Left lung (tissue), 10 donors: ENCODE measurements around the gene BMERB1. TPM values are rescaled to one million over a fixed set of nuclear protein-coding genes. Genes with fewer than 3 reads are reported as not detected.
"Not testable (repeated sequence)": the region's sequence is repeated elsewhere in the genome, so short reads cannot be mapped to it uniquely, and the experiment has no call there.

ENCODE experiments used
- ATAC-seq: fragments of 200-7000 bp; cut with Tn5 transposase; one replicate; pipeline ENCODE4 v1.9.1; 2020; ENCODE audit warnings: moderate library complexity
- DNase-seq, 4 donors: peaks; one replicate each; pipeline ENCODE4 v3.0.0-alpha.2; 2013 to 2020
- H3K27ac ChIP-seq, 2 donors: fragments of 200-600 bp; sonication (generic) in 1 of 2; one replicate each; pipeline versions ENCODE4 v1.5.0 to v1.8.0; 2020 to 2021
- H3K27me3 ChIP-seq, 2 donors: fragments of 200-600 bp; sonication (generic) in 1 of 2; one replicate each; pipeline versions ENCODE4 v1.5.0 to v1.8.0; 2020 to 2021
- H3K36me3 ChIP-seq, 2 donors: fragments of 200-600 bp; sonication (generic) in 1 of 2; one replicate each; pipeline versions ENCODE4 v1.5.0 to v1.8.0; 2020 to 2021
- H3K4me1 ChIP-seq, 2 donors: fragments of 200-600 bp; one replicate each; pipeline ENCODE4 v1.8.0; 2021
- H3K4me3 ChIP-seq, 2 donors: fragments of 200-600 bp; sonication (generic) in 1 of 2; one replicate each; pipeline versions ENCODE4 v1.5.0 to v1.8.0; 2020 to 2021; ENCODE audit warnings: mild to moderate bottlenecking in 1 of 2
- H3K9me3 ChIP-seq, 2 donors: fragments of 200-600 bp; sonication (generic) in 1 of 2; one replicate each; pipeline versions ENCODE4 v1.5.0 to v1.8.0; 2020 to 2021
- CTCF ChIP-seq, 2 donors: fragments of 200-600 bp; sonication (generic) in 1 of 2; IDR thresholded peaks; one replicate each; pipeline versions ENCODE4 v1.5.0 to v1.8.0; 2021; ENCODE audit warnings: antibody characterized with exemption in 2 of 2
- intact Hi-C, 2 donors: fragments of 100-400 bp; cut with DNase I; formaldehyde crosslinking; loops; one replicate each; pipeline versions ENCODE4 v1.11.2 to v1.14.2; 2022
- polyA plus RNA-seq, 6 donors: library from polyadenylated mRNA; unstranded; fragments of 120-200 nt; gene quantifications; one replicate each; pipeline ENCODE4 v1.2.1, GENCODE V29; 2013; ENCODE audit not compliant: insufficient read length in 6 of 6
- total RNA-seq, 2 donors: library from RNA; stranded (reverse); fragmentation: NEBNext Ultra II Directional; extraction: Animal tissue kit (Norgen Biotek cat#: 25700); gene quantifications; one replicate each; pipeline ENCODE4 v1.2.1, GENCODE V29; 2021
- donor health status: DM: no; HTN: yes; CAD: no.
- donor health status: DM: no; HTN: no; CAD: no.

BMERB1 gene
- total and polyA plus RNA-seq, 8 donors = 12.0 to 45.8 (median 38.4) TPM

GRCh38 chr16:15451098-15451731 is 16.8 kb downstream of the BMERB1 start:
- ATAC-seq = no peak

GRCh38 chr16:15452246-15452855 is 18.0 kb downstream of the BMERB1 start:
- no peaks in the 10 kb centered on the region for H3K27me3 ChIP-seq
- ATAC-seq (no peak), DNase-seq (peak in 1 of 4 donors; percentile 21)
- H3K9me3 ChIP-seq = no peaks in the 10 kb centered on the region
- no peaks in the 10 kb centered on the region for H3K4me1 ChIP-seq
- H3K4me3 ChIP-seq = no peak overlapping the region
- intact Hi-C loops = no loop called here
- H3K36me3 ChIP-seq = no peaks in the 10 kb centered on the region
- no peak for TF ChIP-seq CTCF (IDR thresholded peaks at IDR 0.05)
- H3K27ac ChIP-seq = no peak overlapping the region

More at GRCh38 chr16:15451098-15451731, 16.8 kb downstream of the BMERB1 start:
- Histone ChIP-seq H3K36me3 (no peaks in the 10 kb centered on the region), H3K4me3 (no peak overlapping the region), H3K27me3 (no peaks in the 10 kb centered on the region), H3K9me3 (no peaks in the 10 kb centered on the region), H3K4me1 (no peaks in the 10 kb centered on the region), H3K27ac (no peak overlapping the region)
- intact Hi-C loops = no loop called here
- DNase-seq = no peak
- TF ChIP-seq CTCF (IDR thresholded peaks at IDR 0.05) = no peak

- intact Hi-C loops, H3K27me3 ChIP-seq, ATAC-seq, H3K9me3 ChIP-seq, H3K27ac ChIP-seq, H3K36me3 ChIP-seq, H3K4me1 ChIP-seq, H3K4me3 ChIP-seq, DNase-seq: not testable (repeated sequence)
Measured at GRCh38 chr16:15453296-15453695, 18.9 kb downstream of the BMERB1 start.

- H3K4me1 ChIP-seq, H3K36me3 ChIP-seq, intact Hi-C loops, DNase-seq, H3K27me3 ChIP-seq, H3K27ac ChIP-seq, H3K9me3 ChIP-seq, H3K4me3 ChIP-seq, ATAC-seq: not testable (repeated sequence)
Measured at GRCh38 chr16:15454933-15455332, 20.5 kb downstream of the BMERB1 start.

- Histone ChIP-seq H3K27me3 (no peaks in the 10 kb centered on the region), H3K27ac (no peak overlapping the region), H3K4me3 (no peak overlapping the region), H3K36me3 (no peaks in the 10 kb centered on the region), H3K4me1 (no peaks in the 10 kb centered on the region), H3K9me3 (no peaks in the 10 kb centered on the region)
- ATAC-seq (no peak), DNase-seq (no peak)
- intact Hi-C loops = no loop called here
- TF ChIP-seq CTCF (IDR thresholded peaks at IDR 0.05) = no peak
Measured at GRCh38 chr16:15457400-15457799, 23.0 kb downstream of the BMERB1 start.

GRCh38 chr16:15457958-15458357 is 23.6 kb downstream of the BMERB1 start:
- no peak for TF ChIP-seq CTCF (IDR thresholded peaks at IDR 0.05)

More at GRCh38 chr16:15457958-15458357, 23.6 kb downstream of the BMERB1 start:
- H3K4me3 ChIP-seq = no peak overlapping the region
- ATAC-seq (no peak), DNase-seq (no peak)
- no peak overlapping the region for H3K27ac ChIP-seq
- intact Hi-C loops = no loop called here
- H3K36me3 ChIP-seq = no peaks in the 10 kb centered on the region
- H3K27me3 ChIP-seq = no peaks in the 10 kb centered on the region
- H3K9me3 ChIP-seq = no peaks in the 10 kb centered on the region
- no peaks in the 10 kb centered on the region for H3K4me1 ChIP-seq
